ENCODE data around the gene DVL1. TPM values are rescaled to one million over a fixed set of nuclear protein-coding genes. Genes with fewer than 3 reads are reported as not detected.

DVL1 gene
- total RNA-seq, result 10 to 100 TPM; 37.6 to 38.6 TPM

DNA sequence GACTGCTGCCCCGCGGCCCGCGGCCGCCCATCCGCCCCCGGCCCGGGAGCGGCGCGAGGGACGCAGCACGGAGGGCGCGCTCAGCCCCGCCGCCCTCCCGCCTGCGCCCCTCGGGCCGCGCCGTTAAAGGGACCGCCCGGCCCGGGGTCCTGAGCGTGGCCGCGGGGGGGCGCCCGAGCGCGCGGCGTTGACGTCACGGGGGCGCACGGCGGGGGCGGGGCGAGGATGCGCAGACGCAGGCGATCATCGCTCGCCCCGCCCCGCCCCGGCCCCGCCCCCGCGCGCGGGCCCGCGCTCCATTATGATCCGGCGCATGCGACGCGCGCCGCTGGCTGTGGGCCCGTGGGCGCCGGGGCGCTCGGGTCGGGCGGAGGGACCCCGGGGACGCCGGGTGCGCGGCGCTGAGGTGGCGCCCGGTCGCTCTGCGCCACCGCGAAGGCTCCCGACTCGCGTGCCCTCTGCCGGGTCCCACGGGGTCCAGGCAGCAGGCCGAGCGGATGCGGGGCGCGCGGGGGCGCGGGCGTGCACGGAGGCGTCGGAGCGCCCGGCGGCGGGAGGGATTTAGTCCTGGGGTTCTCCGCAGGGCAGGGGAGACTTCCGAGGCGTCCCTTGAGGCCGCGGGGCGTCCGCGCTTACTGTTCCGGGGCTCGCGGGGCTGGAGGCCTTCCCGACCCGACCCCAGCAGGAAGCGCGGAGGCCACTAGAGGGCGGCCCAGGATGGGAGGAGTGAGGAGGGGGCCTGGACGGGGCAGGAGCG is at the start of gene DVL1:
Gene DVL1 (minus strand): TSS at position 163 of the 757 bp plus-strand sequence. CDS start 353 bp downstream, outside the sequence.
- POLR2A ChIA-PET, result no interaction called here
- no peaks in the 10 kb centered on the region for H3K9me3 Mint-ChIP-seq
- CTCF ChIA-PET, result no interaction called here
- H3K27me3 Mint-ChIP-seq, result peaks cover 25% of the 10 kb centered on the region
- no peak within 1 kb of the TSS for H3K27ac Mint-ChIP-seq
- DNase-seq, result peak; percentile 72
- no peaks in the 10 kb centered on the region for H3K36me3 Mint-ChIP-seq
- H3K4me3 Mint-ChIP-seq, result peak within 1 kb of the TSS; percentile 74
- intact Hi-C loops (cut with micrococcal nuclease), result loop anchor here (1.0 kb wide), 2 partner anchors 26 to 41 kb away; partner anchors contain the start of genes AURKAIP1 and PUSL1
- H3K4me1 Mint-ChIP-seq (ENCODE audit: low read depth), result peaks cover 22% of the 10 kb centered on the region

DNA sequence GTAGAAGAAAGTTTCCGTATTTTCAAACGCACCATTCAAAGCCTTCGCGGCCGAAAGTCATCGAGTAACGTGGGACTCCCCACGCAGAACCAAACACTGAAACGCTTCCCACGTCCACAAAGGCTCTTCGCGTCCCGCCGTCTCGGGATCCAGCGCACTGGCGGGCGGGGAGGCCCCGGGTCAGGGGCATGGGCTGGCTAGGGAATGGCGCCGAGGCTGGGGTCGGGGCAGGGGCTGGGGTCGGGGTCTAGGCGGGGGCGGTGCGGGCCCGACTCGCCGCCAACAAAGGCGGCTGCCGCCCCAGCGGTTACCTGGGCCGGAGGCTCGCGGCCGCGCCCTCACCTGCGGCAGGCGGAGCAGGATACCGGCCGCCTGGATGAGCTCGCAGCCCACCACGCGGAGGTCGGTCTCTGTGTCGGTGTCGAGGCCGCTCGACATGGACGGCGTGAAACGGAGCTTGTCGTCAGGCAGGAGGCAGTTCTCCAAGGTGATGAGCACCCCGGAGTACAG is 49.5 kb upstream of the DVL1 start:
- intact Hi-C loops (cut with micrococcal nuclease), result loop anchor here (1.0 kb wide), 2 partner anchors 9 to 23 kb away; partner anchors contain the start of genes AURKAIP1 and MRPL20
- peak; percentile 17 for DNase-seq
- CTCF ChIA-PET, result interaction anchor here (0.6 to 4.2 kb wide), 11 partner anchors 9 to 298 kb away, joined by 3 to 21 read pairs (median 5); partner anchors contain the start of gene AURKAIP1
- Mint-ChIP-seq H3K4me1 (ENCODE audit: low read depth) (peaks cover 54% of the 10 kb centered on the region), H3K27me3 (no peaks in the 10 kb centered on the region), H3K4me3 (peak overlapping the region; percentile 89), H3K36me3 (peaks cover 67% of the 10 kb centered on the region), H3K9me3 (no peaks in the 10 kb centered on the region), H3K27ac (peak overlapping the region; percentile 90)
- POLR2A ChIA-PET, result interaction anchor here (0.8 to 2.6 kb wide), 6 partner anchors 9 to 113 kb away, joined by 3 to 17 read pairs (median 4); partner anchors contain the start of genes ATAD3A, AURKAIP1 and MRPL20

DNA sequence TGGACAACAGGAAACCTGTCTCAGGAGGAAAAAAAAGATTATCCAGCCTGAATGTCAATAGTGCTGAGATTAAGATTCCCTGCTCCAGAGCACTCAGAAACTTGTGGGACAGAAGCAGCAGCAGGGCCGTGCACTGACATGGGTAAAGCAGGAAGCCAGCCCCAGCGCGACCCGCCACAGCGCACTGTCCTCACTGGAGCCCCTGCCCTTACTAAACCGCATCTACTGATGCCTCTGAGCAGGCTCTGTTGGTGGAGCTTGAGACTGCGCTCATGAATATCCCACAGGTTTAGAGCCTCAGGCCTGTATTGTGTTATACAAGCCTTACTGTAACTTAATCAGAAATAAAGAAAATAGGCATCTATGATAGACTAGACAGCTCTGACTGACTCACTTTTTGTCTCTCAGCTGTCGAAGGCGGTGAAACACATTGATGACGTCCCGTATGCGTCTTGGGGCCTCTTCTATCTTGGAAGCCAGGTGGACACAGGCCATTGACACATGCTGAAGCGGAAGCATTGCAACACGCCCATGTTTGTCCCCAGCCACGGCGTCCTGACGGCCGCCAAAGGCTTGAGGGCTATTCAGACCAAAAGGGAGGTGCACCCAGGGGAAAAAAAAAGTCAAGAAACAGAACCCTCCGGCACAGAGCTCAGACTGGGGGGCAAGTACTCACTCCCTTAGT is 48.8 kb upstream of the DVL1 start:
- Mint-ChIP-seq H3K27me3 (no peaks in the 10 kb centered on the region), H3K9me3 (no peaks in the 10 kb centered on the region), H3K27ac (peak overlapping the region; percentile 90), H3K4me3 (peak overlapping the region; percentile 89), H3K4me1 (ENCODE audit: low read depth) (peaks cover 49% of the 10 kb centered on the region), H3K36me3 (peaks cover 67% of the 10 kb centered on the region)
- DNase-seq, result peak; percentile 45
- intact Hi-C loops (cut with micrococcal nuclease), result no loop called here
- ChIA-PET CTCF (interaction anchor here (1.9 to 4.2 kb wide), 4 partner anchors 23 to 275 kb away, joined by 4 to 21 read pairs (median 20); partner anchors contain the start of gene AURKAIP1), POLR2A (interaction anchor here (0.9 to 1.3 kb wide), 3 partner anchors 8 to 113 kb away, joined by 3 to 6 read pairs (median 4); partner anchors contain the start of gene ATAD3A)

DNA sequence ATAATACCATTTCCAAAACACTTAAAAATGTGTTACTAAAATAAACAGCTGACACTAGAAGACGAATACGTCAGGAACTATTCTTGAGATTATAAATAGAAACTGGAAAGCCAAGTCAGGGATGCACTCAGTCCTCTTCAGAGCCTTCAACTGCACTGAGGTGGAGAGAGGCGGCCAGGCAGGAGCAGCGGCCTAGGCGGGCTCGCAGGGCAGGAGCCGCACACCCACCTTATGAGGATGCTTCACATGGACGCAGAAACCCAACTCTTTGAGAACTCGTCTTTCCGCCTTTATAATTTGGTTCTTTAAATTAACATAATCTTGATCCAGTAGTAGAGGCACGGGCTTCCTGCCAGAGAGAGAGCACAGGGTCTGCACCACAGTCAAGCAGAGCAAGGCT is 45.9 kb upstream of the DVL1 start:
- Mint-ChIP-seq H3K4me3 (no peak overlapping the region), H3K27ac (peak overlapping the region; percentile 5), H3K4me1 (ENCODE audit: low read depth) (peaks cover 25% of the 10 kb centered on the region), H3K36me3 (peaks cover 66% of the 10 kb centered on the region), H3K27me3 (no peaks in the 10 kb centered on the region), H3K9me3 (no peaks in the 10 kb centered on the region)
- DNase-seq, result no peak
- ChIA-PET CTCF (no interaction called here), POLR2A (no interaction called here)
- intact Hi-C loops (cut with micrococcal nuclease), result no loop called here

GRCh38 chr1:1394116-1394515 is 44.9 kb upstream of the DVL1 start:
- no peak overlapping the region for H3K4me3 Mint-ChIP-seq
- intact Hi-C loops (cut with micrococcal nuclease), result no loop called here
- CTCF ChIA-PET, result no interaction called here
- peaks cover 70% of the 10 kb centered on the region for H3K36me3 Mint-ChIP-seq
- H3K9me3 Mint-ChIP-seq, result no peaks in the 10 kb centered on the region
- DNase-seq, result no peak
- POLR2A ChIA-PET, result no interaction called here
- no peak overlapping the region for H3K27ac Mint-ChIP-seq
- H3K4me1 Mint-ChIP-seq (ENCODE audit: low read depth), result peaks cover 23% of the 10 kb centered on the region
- no peaks in the 10 kb centered on the region for H3K27me3 Mint-ChIP-seq

DNA sequence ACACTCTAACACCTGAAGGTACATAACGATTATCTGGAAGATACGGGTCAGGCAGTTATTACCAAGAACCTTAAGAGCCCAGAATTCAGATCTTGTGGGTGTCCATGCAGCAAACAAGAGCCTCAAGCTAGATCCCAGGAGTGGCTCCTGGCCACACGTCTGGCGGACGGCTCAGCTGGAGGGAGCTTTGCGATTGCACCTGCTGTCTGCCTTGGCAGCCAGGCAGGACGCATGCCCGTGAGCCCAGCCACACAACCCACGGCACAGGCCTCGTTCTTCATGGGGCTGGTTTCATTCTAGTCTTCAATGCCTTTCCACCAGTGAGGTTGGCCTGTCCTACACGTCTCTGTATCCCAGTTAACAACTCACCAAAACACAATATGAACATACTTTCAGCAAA is 44.2 kb upstream of the DVL1 start:
- CTCF ChIA-PET, result interaction anchor here (0.9 kb wide), 1 partner anchor 87 kb away, joined by 3 read pairs; no protein-coding TSS in a partner anchor
- POLR2A ChIA-PET, result no interaction called here
- H3K36me3 Mint-ChIP-seq, result peaks cover 69% of the 10 kb centered on the region
- intact Hi-C loops (cut with micrococcal nuclease), result no loop called here
- no peak overlapping the region for H3K27ac Mint-ChIP-seq
- H3K4me3 Mint-ChIP-seq, result no peak overlapping the region
- DNase-seq, result no peak
- H3K27me3 Mint-ChIP-seq, result no peaks in the 10 kb centered on the region
- no peaks in the 10 kb centered on the region for H3K9me3 Mint-ChIP-seq
- H3K4me1 Mint-ChIP-seq (ENCODE audit: low read depth), result peaks cover 23% of the 10 kb centered on the region

DNA sequence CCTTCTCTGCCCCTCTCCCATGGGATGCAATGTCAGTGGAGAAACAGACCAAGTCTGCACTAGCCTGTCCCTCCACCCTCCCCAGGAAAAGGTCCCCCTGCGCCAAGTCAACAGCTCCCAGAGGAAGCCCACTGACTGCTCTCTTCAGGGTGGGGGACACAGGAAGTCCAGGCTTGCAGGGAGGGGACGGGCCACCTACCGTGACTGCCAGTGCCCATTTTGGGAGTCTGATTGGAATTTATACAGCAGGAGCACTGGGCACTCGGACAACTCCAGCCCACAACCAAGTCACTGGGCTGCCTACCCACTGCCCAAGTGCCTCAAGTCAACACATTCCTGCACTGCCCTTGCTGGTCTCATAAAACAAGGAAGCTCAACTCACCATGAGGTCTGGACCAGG is 43.8 kb upstream of the DVL1 start:
- DNase-seq, result no peak
- ChIA-PET CTCF (interaction anchor here (0.9 to 1.2 kb wide), 2 partner anchors 47 to 86 kb away, joined by 3 read pairs; no protein-coding TSS in a partner anchor), POLR2A (no interaction called here)
- intact Hi-C loops (cut with micrococcal nuclease), result no loop called here
- Mint-ChIP-seq H3K36me3 (peaks cover 69% of the 10 kb centered on the region), H3K9me3 (no peaks in the 10 kb centered on the region), H3K4me3 (no peak overlapping the region), H3K27ac (no peak overlapping the region), H3K4me1 (ENCODE audit: low read depth) (peaks cover 19% of the 10 kb centered on the region), H3K27me3 (no peaks in the 10 kb centered on the region)

GRCh38 chr1:1391225-1391624 is 42.0 kb upstream of the DVL1 start:
- H3K9me3 Mint-ChIP-seq, result no peaks in the 10 kb centered on the region
- POLR2A ChIA-PET, result no interaction called here
- intact Hi-C loops (cut with micrococcal nuclease), result no loop called here
- no peak for DNase-seq
- CTCF ChIA-PET, result interaction anchor here (1.2 to 1.3 kb wide), 2 partner anchors 11 to 50 kb away, joined by 3 to 4 read pairs; no protein-coding TSS in a partner anchor
- H3K4me3 Mint-ChIP-seq, result no peak overlapping the region
- peaks cover 9% of the 10 kb centered on the region for H3K4me1 Mint-ChIP-seq (ENCODE audit: low read depth)
- H3K27me3 Mint-ChIP-seq, result no peaks in the 10 kb centered on the region
- H3K36me3 Mint-ChIP-seq, result peaks cover 76% of the 10 kb centered on the region
- no peak overlapping the region for H3K27ac Mint-ChIP-seq

- Mint-ChIP-seq H3K27me3 (no peaks in the 10 kb centered on the region), H3K9me3 (no peaks in the 10 kb centered on the region), H3K27ac (no peak overlapping the region), H3K36me3 (peaks cover 79% of the 10 kb centered on the region), H3K4me1 (ENCODE audit: low read depth) (peaks cover 8% of the 10 kb centered on the region), H3K4me3 (no peak overlapping the region)
- no peak for DNase-seq
- intact Hi-C loops (cut with micrococcal nuclease), result no loop called here
- CTCF ChIA-PET, result interaction anchor here (1.2 to 1.3 kb wide), 2 partner anchors 12 to 50 kb away, joined by 3 to 4 read pairs; no protein-coding TSS in a partner anchor
- POLR2A ChIA-PET, result no interaction called here
These were observed 41.5 kb upstream of the DVL1 start for GRCh38 chr1:1390675-1391074.

GRCh38 chr1:1388078-1388472 is 38.9 kb upstream of the DVL1 start:
- Mint-ChIP-seq H3K27ac (no peak overlapping the region), H3K36me3 (peaks cover 57% of the 10 kb centered on the region), H3K9me3 (no peaks in the 10 kb centered on the region), H3K27me3 (no peaks in the 10 kb centered on the region), H3K4me3 (no peak overlapping the region), H3K4me1 (ENCODE audit: low read depth) (no peaks in the 10 kb centered on the region)
- ChIA-PET POLR2A (interaction anchor here (0.8 kb wide), 1 partner anchor 9 kb away, joined by 3 read pairs; no protein-coding TSS in a partner anchor), CTCF (interaction anchor here (1.0 kb wide), 1 partner anchor 53 kb away, joined by 3 read pairs; no protein-coding TSS in a partner anchor)
- intact Hi-C loops (cut with micrococcal nuclease), result no loop called here
- DNase-seq, result no peak

DNA sequence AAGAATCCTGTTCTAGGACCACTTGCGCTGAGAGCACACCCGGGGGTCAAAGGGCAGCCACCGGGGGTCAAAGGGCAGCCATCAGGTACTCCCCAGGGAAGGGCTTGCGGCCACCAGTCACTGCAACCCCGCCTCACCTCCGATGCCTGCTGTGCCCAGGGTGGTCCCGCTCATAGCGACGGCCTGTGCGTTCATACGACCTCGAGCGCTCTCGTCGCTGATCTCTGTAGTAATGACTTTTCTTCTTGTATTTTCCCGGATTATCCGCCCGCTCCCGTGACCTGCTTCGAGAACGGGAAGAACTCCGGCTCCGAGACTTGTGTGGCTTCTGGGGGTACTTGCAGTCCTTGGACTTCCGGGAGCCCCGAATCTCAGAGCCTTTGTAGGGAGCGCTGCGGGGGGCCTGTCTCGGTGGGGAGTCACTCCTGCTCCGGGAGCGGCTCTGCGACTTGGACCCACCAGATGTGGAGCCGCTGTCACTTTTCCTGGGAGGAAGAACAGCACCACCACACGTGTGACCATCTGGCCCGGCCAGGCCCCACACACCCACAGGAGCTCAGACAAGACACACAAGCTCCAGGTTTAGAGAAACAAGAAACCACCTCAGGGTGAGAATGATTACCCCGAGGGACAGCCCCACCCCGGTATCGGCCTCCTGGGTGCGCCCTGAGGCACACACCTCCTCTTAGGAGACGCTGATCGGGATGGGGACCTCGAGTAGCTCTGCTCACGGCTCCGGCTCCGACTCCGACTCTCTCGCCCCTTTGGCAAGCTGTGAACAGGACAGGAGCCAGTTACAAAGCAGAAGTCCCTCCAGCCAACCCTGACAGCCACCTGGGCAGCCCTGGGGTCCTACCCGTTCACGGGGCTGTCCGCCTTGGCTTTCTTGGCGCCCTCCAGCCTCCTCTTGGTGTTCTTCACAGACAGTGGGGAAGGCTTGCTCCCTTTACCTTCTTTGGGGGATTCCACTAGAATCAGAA is 38.2 kb upstream of the DVL1 start:
- ChIA-PET POLR2A (interaction anchor here (0.8 kb wide), 1 partner anchor 10 kb away, joined by 3 read pairs; no protein-coding TSS in a partner anchor), CTCF (no interaction called here)
- Mint-ChIP-seq H3K27me3 (no peaks in the 10 kb centered on the region), H3K4me3 (no peak overlapping the region), H3K27ac (no peak overlapping the region), H3K9me3 (no peaks in the 10 kb centered on the region), H3K36me3 (peaks cover 53% of the 10 kb centered on the region), H3K4me1 (ENCODE audit: low read depth) (no peaks in the 10 kb centered on the region)
- intact Hi-C loops (cut with micrococcal nuclease), result no loop called here
- DNase-seq, result no peak
